HCT116 (cell line): ENCODE results near the gene CERS6. TPM values are rescaled to one million over a fixed set of nuclear protein-coding genes. Genes with fewer than 3 reads are reported as not detected.

Experiments
- ATAC-seq: fragments of 200-7000 bp; cut with Tn5 transposase; 2 replicates; pipeline ENCODE4 v1.9.1; 2020; ENCODE audit warnings: mild to moderate bottlenecking, moderate library complexity
- BruUV-seq: library from RNA; stranded (reverse); fragments of 400-500 nt; replicated peaks from 2 replicates; lab custom pipeline; 2021; lab: Mats Ljungman, UMichigan
- CTCF ChIA-PET: fragments of 300-600 bp; sonication (Branson Sonifier 250); formaldehyde crosslinking; loops from one replicate; lab custom pipeline; 2021; ENCODE audit warnings: antibody characterized with exemption; lab: Charles Lee
- POLR2A ChIA-PET: fragments of 300-600, 350-600 bp; sonication (Branson Sonifier 250); formaldehyde crosslinking; loops from one replicate; lab custom pipeline; 2021; ENCODE audit warnings: antibody characterized with exemption; lab: Charles Lee
- RAD21 ChIA-PET, 2 experiments: fragments of 300-600 bp; sonication (Branson Sonifier 250); formaldehyde crosslinking; loops; one replicate each; lab custom pipeline; 2023; ENCODE audit warnings: low total read pairs in 2 of 2; ENCODE audit not compliant: uncharacterized antibody in 2 of 2, unreplicated experiment in 2 of 2, low non-redundant PET in 1 of 2; lab: Charles Lee
- DNase-seq: peaks from one replicate; pipeline ENCODE4 v3.0.0-alpha.2; 2010; ENCODE audit warnings: low read depth, low spot score
- H2AFZ ChIP-seq: fragments of 200-600 bp; shearing (Covaris generic), sonication (generic); 2 replicates; pipeline ENCODE4 v1.6.1; 2017; ENCODE audit warnings: low read depth, mixed run types, mixed read lengths, antibody characterized with exemption, low read length; ENCODE audit not compliant: poor library complexity, severe bottlenecking
- H3K27ac ChIP-seq: 2 replicates; pipeline ENCODE4 v1.5.1; 2012; ENCODE audit warnings: low read depth, low read length
- H3K27me3 ChIP-seq: fragments of 200-600 bp; sonication (generic); 2 replicates; pipeline ENCODE4 v1.6.1; 2016; ENCODE audit warnings: mixed run types, low read length, mixed read lengths; ENCODE audit not compliant: insufficient read depth
- H3K36me3 ChIP-seq, 2 experiments: fragments of 200-500 bp in 1 of 2; fragments of 200-600 bp in 1 of 2; sonication (Bioruptor generic) in 1 of 2; sonication (generic) in 1 of 2; 2 replicates each; pipeline versions ENCODE4 v1.5.1 to v1.6.1; 2014 to 2016; ENCODE audit warnings: low read length in 2 of 2, inconsistent platforms in 1 of 2, mixed read lengths in 1 of 2, mixed run types in 1 of 2; ENCODE audit not compliant: insufficient read depth in 2 of 2, control insufficient read depth in 1 of 2
- H3K4me1 ChIP-seq, 2 experiments: fragments of 200-600 bp in 1 of 2; sonication (generic) in 1 of 2; 2 replicates each; pipeline versions ENCODE4 v1.5.1 to v1.6.1; 2012 to 2017; ENCODE audit warnings: low read length in 2 of 2, inconsistent platforms in 1 of 2, mild to moderate bottlenecking in 1 of 2, mixed read lengths in 1 of 2, mixed run types in 1 of 2, moderate library complexity in 1 of 2; ENCODE audit not compliant: insufficient read depth in 2 of 2, control insufficient read depth in 1 of 2
- H3K4me2 ChIP-seq: fragments of 200-600 bp; sonication (generic); 2 replicates; pipeline ENCODE4 v1.6.1; 2017; ENCODE audit warnings: mixed run types, low read length, mixed read lengths
- H3K4me3 ChIP-seq, 2 experiments: fragments of 200-600 bp in 1 of 2; sonication (generic) in 1 of 2; replicated peaks in 1 of 2; 2 replicates each; pipeline ENCODE4 v1.5.1; 2011 to 2016; ENCODE audit warnings: low read length in 2 of 2, control low read depth in 1 of 2, low read depth in 1 of 2, mild to moderate bottlenecking in 1 of 2, mixed read lengths in 1 of 2, mixed run types in 1 of 2
- H3K79me2 ChIP-seq: fragments of 200-600 bp; sonication (generic); 2 replicates; pipeline ENCODE4 v1.6.1; 2017; ENCODE audit warnings: mild to moderate bottlenecking, mixed run types, low read length, moderate library complexity, mixed read lengths; ENCODE audit not compliant: insufficient read depth
- H3K9ac ChIP-seq: fragments of 200-600 bp; sonication (generic); 2 replicates; pipeline ENCODE4 v1.6.1; 2016; ENCODE audit warnings: low read length, mixed read lengths
- H3K9me2 ChIP-seq: fragments of 200-600 bp; sonication (generic), shearing (Covaris generic); 2 replicates; pipeline ENCODE4 v1.6.1; 2017; ENCODE audit warnings: mixed run types, mild to moderate bottlenecking, moderate library complexity; ENCODE audit not compliant: insufficient read depth
- H3K9me3 ChIP-seq, 2 experiments: fragments of 200-500 bp in 1 of 2; fragments of 200-600 bp in 1 of 2; sonication (Bioruptor generic) in 1 of 2; sonication (generic) in 1 of 2; 2 replicates each; pipeline ENCODE4 v1.6.1; 2014 to 2017; ENCODE audit warnings: low read length in 2 of 2, mixed read lengths in 2 of 2, inconsistent platforms in 1 of 2, low read depth in 1 of 2, mild to moderate bottlenecking in 1 of 2, mixed run types in 1 of 2, moderate library complexity in 1 of 2; ENCODE audit not compliant: control insufficient read depth in 1 of 2, insufficient read depth in 1 of 2
- H4K20me1 ChIP-seq: fragments of 200-600 bp; sonication (generic), shearing (Covaris generic); 2 replicates; pipeline ENCODE4 v1.6.1; 2017; ENCODE audit warnings: mixed run types, mild to moderate bottlenecking, moderate library complexity; ENCODE audit not compliant: insufficient read depth
- EZH2phosphoT487 ChIP-seq: fragments of 200-600 bp; IDR thresholded peaks from 2 replicates; pipeline ENCODE4 v1.6.1; 2018; ENCODE audit warnings: antibody characterized with exemption, borderline replicate concordance
- FOSL1 ChIP-seq: IDR thresholded peaks from 2 replicates; pipeline ENCODE4 v1.6.1; 2012; ENCODE audit warnings: low read depth
- POLR2AphosphoS5 ChIP-seq: IDR thresholded peaks from 2 replicates; pipeline ENCODE4 v1.6.1; 2011; ENCODE audit warnings: mild to moderate bottlenecking, low read depth, low read length, moderate library complexity
- SIN3A ChIP-seq: IDR thresholded peaks from 2 replicates; pipeline ENCODE4 v1.6.1; 2012; ENCODE audit warnings: low read depth
- SRF ChIP-seq: IDR thresholded peaks from 2 replicates; pipeline ENCODE4 v1.6.1; 2012; ENCODE audit warnings: low read depth
- TCF7L2 ChIP-seq: IDR thresholded peaks from 2 replicates; pipeline ENCODE4 v1.7.0; 2011; ENCODE audit warnings: borderline replicate concordance, inconsistent platforms; ENCODE audit not compliant: insufficient read depth, insufficient read length; ENCODE audit errors: extremely low read depth
- YY1 ChIP-seq: IDR thresholded peaks from 2 replicates; pipeline ENCODE4 v1.6.1; 2011; ENCODE audit warnings: low read length, low read depth, moderate library complexity, mild to moderate bottlenecking; ENCODE audit not compliant: insufficient replicate concordance; ENCODE audit errors: extremely low read depth
- ZFX ChIP-seq: fragments of 450-650 bp; IDR thresholded peaks from 2 replicates; pipeline ENCODE4 v1.6.1; 2017
- ZNF274 ChIP-seq: fragments of 200-500 bp; sonication (Bioruptor generic); IDR thresholded peaks from 2 replicates; pipeline ENCODE4 v1.6.1; 2014; ENCODE audit warnings: mild to moderate bottlenecking, low read depth, low read length, inconsistent platforms
- intact Hi-C: fragments of 100-400 bp; cut with micrococcal nuclease; formaldehyde crosslinking; loops from 2 replicates; pipeline ENCODE4 v1.10.0; 2022
- total RNA-seq: library from RNA; stranded (reverse); gene quantifications from one replicate; pipeline ENCODE4 v1.2.1, GENCODE V29; 2021; ENCODE audit not compliant: unreplicated experiment
- TF ChIP-seq, protein P1 (sequence below): IDR thresholded peaks from 2 replicates; pipeline ENCODE4 v1.6.1; 2011; ENCODE audit warnings: mild to moderate bottlenecking, low read length, moderate library complexity; ENCODE audit not compliant: insufficient replicate concordance; ENCODE audit errors: extremely low read depth
- TF ChIP-seq, protein P2 (sequence below): IDR thresholded peaks from 2 replicates; pipeline ENCODE4 v1.6.1; 2012; ENCODE audit warnings: low read depth

The CERS6 gene
- total RNA-seq, 1 experiment from 2014 or later, result 37.0 TPM

DNA sequence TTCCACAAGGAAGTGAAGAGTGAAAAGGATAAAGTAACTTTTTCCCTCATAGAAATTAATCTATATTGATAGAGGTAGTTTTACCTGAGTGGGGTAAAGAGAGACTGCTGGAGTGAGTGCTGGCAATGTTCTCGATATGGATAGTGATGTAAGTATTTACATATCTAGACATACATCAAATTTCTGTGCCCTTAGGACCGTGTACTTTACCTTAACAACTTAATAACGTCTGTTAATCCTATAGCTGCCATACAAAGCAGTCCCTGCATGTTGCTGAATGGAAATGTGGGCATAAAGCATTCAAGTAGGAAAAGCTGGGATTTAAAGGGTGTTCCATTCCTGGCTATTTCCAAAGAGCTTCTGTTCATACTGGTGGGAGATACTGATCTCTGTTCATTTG lies 184.0 kb downstream of the CERS6 start:
- ATAC-seq (no peak), DNase-seq (no peak)

More for the DNA sequence above, 184.0 kb downstream of the CERS6 start:
- ChIA-PET CTCF (no interaction called here), RAD21 (no interaction called here), POLR2A (no interaction called here)
- no peak overlapping the region for H3K4me3 ChIP-seq
- H2AFZ ChIP-seq, result no peak overlapping the region
- no peaks in the 10 kb centered on the region for H4K20me1 ChIP-seq
- no peaks in the 10 kb centered on the region for H3K9me2 ChIP-seq
- intact Hi-C loops, result no loop called here
- H3K27me3 ChIP-seq, result no peaks in the 10 kb centered on the region
- TF ChIP-seq, protein P1, sequence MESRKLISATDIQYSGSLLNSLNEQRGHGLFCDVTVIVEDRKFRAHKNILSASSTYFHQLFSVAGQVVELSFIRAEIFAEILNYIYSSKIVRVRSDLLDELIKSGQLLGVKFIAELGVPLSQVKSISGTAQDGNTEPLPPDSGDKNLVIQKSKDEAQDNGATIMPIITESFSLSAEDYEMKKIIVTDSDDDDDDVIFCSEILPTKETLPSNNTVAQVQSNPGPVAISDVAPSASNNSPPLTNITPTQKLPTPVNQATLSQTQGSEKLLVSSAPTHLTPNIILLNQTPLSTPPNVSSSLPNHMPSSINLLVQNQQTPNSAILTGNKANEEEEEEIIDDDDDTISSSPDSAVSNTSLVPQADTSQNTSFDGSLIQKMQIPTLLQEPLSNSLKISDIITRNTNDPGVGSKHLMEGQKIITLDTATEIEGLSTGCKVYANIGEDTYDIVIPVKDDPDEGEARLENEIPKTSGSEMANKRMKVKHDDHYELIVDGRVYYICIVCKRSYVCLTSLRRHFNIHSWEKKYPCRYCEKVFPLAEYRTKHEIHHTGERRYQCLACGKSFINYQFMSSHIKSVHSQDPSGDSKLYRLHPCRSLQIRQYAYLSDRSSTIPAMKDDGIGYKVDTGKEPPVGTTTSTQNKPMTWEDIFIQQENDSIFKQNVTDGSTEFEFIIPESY, result no peak
- no peak for TF ChIP-seq ZFX
- no peak for TF ChIP-seq YY1
- TF ChIP-seq EZH2phosphoT487, result no peak
- TF ChIP-seq ZNF274, result no peak
- TF ChIP-seq POLR2AphosphoS5, result no peak
- no peak for TF ChIP-seq FOSL1
- no peak for TF ChIP-seq TCF7L2
- TF ChIP-seq SRF, result no peak
- TF ChIP-seq SIN3A, result no peak
- TF ChIP-seq, protein P2, sequence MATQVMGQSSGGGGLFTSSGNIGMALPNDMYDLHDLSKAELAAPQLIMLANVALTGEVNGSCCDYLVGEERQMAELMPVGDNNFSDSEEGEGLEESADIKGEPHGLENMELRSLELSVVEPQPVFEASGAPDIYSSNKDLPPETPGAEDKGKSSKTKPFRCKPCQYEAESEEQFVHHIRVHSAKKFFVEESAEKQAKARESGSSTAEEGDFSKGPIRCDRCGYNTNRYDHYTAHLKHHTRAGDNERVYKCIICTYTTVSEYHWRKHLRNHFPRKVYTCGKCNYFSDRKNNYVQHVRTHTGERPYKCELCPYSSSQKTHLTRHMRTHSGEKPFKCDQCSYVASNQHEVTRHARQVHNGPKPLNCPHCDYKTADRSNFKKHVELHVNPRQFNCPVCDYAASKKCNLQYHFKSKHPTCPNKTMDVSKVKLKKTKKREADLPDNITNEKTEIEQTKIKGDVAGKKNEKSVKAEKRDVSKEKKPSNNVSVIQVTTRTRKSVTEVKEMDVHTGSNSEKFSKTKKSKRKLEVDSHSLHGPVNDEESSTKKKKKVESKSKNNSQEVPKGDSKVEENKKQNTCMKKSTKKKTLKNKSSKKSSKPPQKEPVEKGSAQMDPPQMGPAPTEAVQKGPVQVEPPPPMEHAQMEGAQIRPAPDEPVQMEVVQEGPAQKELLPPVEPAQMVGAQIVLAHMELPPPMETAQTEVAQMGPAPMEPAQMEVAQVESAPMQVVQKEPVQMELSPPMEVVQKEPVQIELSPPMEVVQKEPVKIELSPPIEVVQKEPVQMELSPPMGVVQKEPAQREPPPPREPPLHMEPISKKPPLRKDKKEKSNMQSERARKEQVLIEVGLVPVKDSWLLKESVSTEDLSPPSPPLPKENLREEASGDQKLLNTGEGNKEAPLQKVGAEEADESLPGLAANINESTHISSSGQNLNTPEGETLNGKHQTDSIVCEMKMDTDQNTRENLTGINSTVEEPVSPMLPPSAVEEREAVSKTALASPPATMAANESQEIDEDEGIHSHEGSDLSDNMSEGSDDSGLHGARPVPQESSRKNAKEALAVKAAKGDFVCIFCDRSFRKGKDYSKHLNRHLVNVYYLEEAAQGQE, result no peak
- H3K4me2 ChIP-seq, result no peak overlapping the region
- H3K36me3 ChIP-seq, result no peaks in the 10 kb centered on the region
- no peaks in the 10 kb centered on the region for H3K9me3 ChIP-seq
- H3K79me2 ChIP-seq, result peaks cover 4% of the 10 kb centered on the region; the same call in 1 of the 2 replicates
- H3K27ac ChIP-seq, result no peak overlapping the region
- no TSS peak for BruUV-seq
- peaks cover 0 to 4% of the 10 kb centered on the region in 2 experiments; a peak in 1 of 4 replicates for H3K4me1 ChIP-seq
- H3K9ac ChIP-seq, result no peak overlapping the region
